ENCODE measurements around the gene CIPC.

CIPC gene

DNA sequence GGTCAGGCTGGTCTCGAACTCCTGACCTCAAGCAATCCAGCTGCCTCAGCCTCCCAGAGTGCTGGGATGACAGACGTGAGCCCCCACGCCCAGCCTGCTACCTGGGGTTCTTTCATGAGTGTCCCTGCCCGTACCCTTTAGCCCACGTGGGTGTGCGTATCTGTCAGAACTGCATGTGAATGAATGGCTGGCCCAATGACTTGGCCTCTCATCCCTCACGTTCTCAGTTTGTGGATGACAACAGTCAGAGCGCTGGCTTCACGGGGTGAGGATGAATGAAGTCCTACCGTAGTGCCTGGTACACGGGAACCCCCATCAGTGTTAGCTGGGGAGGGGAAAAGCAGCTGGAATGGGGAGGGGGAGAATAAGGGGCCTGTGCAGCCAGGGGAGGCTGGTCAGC, 59.7 kb downstream of the CIPC start:
- no peak for FAIRE-seq

- no peak for FAIRE-seq
These were observed 60.3 kb downstream of the CIPC start for GRCh38 chr14:77158175-77158881.

DNA sequence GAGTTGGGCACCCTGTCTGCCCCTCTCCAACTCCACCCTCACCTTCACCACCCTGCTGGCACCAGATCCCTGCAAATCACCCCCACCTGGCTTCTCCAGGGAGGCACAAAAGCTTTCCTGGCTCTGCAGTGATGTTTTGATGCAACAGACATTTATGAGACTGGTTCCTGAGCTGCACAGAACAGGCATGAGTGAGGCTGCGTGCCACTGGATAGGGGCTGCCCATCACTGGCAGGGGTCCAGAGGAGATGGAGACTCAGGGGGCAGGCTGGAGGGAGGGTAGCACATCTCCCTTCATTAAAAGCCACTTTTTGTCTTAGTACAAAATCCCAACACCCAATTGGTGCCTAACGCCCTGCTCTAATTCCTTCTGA, 60.8 kb downstream of the CIPC start:
- no peak for FAIRE-seq

GRCh38 chr14:77161011-77161410, 63.0 kb downstream of the CIPC start:
- FAIRE-seq, result no peak

All from TTC549 (cell line).